CD14-positive monocyte (primary cell): ENCODE measurements around the gene DUSP28. TPM values are rescaled to one million over a fixed set of nuclear protein-coding genes. Genes with fewer than 3 reads are reported as not detected.

Source experiments
- DNase-seq, 3 donors: peaks; one replicate each; pipeline ENCODE4 v3.0.0-alpha.2; 2011 to 2022
- H2AFZ ChIP-seq: 2 replicates; pipeline ENCODE4 v1.6.0; 2012; ENCODE audit warnings: mild to moderate bottlenecking, low read depth, low read length, inconsistent platforms; ENCODE audit not compliant: insufficient read depth, poor library complexity, severe bottlenecking
- H3K27ac ChIP-seq, 2 donors: 1 replicate in 1 of 2; 2 replicates in 1 of 2; pipeline ENCODE4 v1.5.1; 2012 to 2013; ENCODE audit warnings: low read length in 2 of 2, control low read depth in 1 of 2, inconsistent platforms in 1 of 2, low read depth in 1 of 2, mild to moderate bottlenecking in 1 of 2
- H3K27me3 ChIP-seq, 2 donors: one replicate each; pipeline versions ENCODE4 v1.6.0 to v1.6.1; 2011 to 2013; ENCODE audit warnings: low read length in 2 of 2; ENCODE audit not compliant: control insufficient read depth in 2 of 2, insufficient read depth in 2 of 2
- H3K36me3 ChIP-seq, 2 donors: replicated peaks in 1 of 2; 1 replicate in 1 of 2; 2 replicates in 1 of 2; pipeline versions ENCODE4 v1.5.1 to v1.6.1; 2012 to 2013; ENCODE audit warnings: low read length in 2 of 2, control low read depth in 1 of 2, inconsistent platforms in 1 of 2, mild to moderate bottlenecking in 1 of 2; ENCODE audit not compliant: insufficient read depth in 2 of 2, control insufficient read depth in 1 of 2
- H3K4me1 ChIP-seq, 2 donors: 1 replicate in 1 of 2; 2 replicates in 1 of 2; pipeline versions ENCODE4 v1.5.1 to v1.6.1; 2012 to 2013; ENCODE audit warnings: low read length in 2 of 2, control low read depth in 1 of 2, inconsistent platforms in 1 of 2, mild to moderate bottlenecking in 1 of 2, moderate library complexity in 1 of 2; ENCODE audit not compliant: insufficient read depth in 2 of 2, control insufficient read depth in 1 of 2
- H3K4me2 ChIP-seq: replicated peaks from 2 replicates; pipeline ENCODE3; 2012; ENCODE audit warnings: low read length, moderate library complexity, mild to moderate bottlenecking; ENCODE audit not compliant: poor library complexity, severe bottlenecking; ENCODE audit errors: extremely low read depth
- H3K4me3 ChIP-seq, 3 experiments: fragments of 200-600 bp in 1 of 3; sonication (generic) in 1 of 3; replicated peaks in 1 of 3; 1 replicate in 2 of 3; 2 replicates in 1 of 3; pipeline ENCODE4 v1.5.1; 2011 to 2013; ENCODE audit warnings: low read length in 3 of 3, mild to moderate bottlenecking in 3 of 3, control low read depth in 2 of 3, low read depth in 2 of 3, inconsistent platforms in 1 of 3, moderate library complexity in 1 of 3
- H3K79me2 ChIP-seq: 2 replicates; pipeline ENCODE4 v1.6.0; 2012; ENCODE audit warnings: mild to moderate bottlenecking, control low read depth, inconsistent platforms, low read length, moderate library complexity; ENCODE audit not compliant: insufficient read depth
- H3K9ac ChIP-seq: 2 replicates; pipeline ENCODE4 v1.6.0; 2017; ENCODE audit warnings: low read length, mild to moderate bottlenecking; ENCODE audit not compliant: insufficient read depth, poor library complexity, severe bottlenecking
- H3K9me3 ChIP-seq, 2 donors: replicated peaks in 1 of 2; 1 replicate in 1 of 2; 2 replicates in 1 of 2; pipeline versions ENCODE4 v1.5.1 to v1.6.1; 2012 to 2013; ENCODE audit warnings: low read length in 2 of 2, control low read depth in 1 of 2; ENCODE audit not compliant: control insufficient read depth in 1 of 2, insufficient read depth in 1 of 2
- H4K20me1 ChIP-seq: 2 replicates; pipeline ENCODE4 v1.6.0; 2012; ENCODE audit warnings: mild to moderate bottlenecking, low read length, control low read depth, moderate library complexity; ENCODE audit not compliant: insufficient read depth
- H3K27ac Mint-ChIP-seq, 7 donors: one replicate each; pipeline ENCODE4 v1.8.0; 2020; ENCODE audit warnings: mild to moderate bottlenecking in 7 of 7, mixed read lengths in 7 of 7, moderate library complexity in 6 of 7, inconsistent platforms in 2 of 7
- H3K27me3 Mint-ChIP-seq, 3 donors: one replicate each; pipeline ENCODE4 v1.8.0; 2021 to 2022; ENCODE audit warnings: low read depth in 3 of 3, mild to moderate bottlenecking in 3 of 3, mixed read lengths in 3 of 3, moderate library complexity in 3 of 3, inconsistent platforms in 1 of 3
- H3K36me3 Mint-ChIP-seq, 2 donors: one replicate each; pipeline ENCODE4 v1.8.0; 2020; ENCODE audit warnings: mixed read lengths in 2 of 2, inconsistent platforms in 1 of 2, mild to moderate bottlenecking in 1 of 2
- H3K4me1 Mint-ChIP-seq: one replicate; pipeline ENCODE4 v1.8.0; 2020; ENCODE audit warnings: mild to moderate bottlenecking, mixed read lengths
- H3K4me3 Mint-ChIP-seq, 2 donors: one replicate each; pipeline ENCODE4 v1.8.0; 2020; ENCODE audit warnings: mild to moderate bottlenecking in 2 of 2, mixed read lengths in 2 of 2, moderate library complexity in 1 of 2
- H3K9me3 Mint-ChIP-seq, 7 donors: one replicate each; pipeline ENCODE4 v1.8.0; 2020 to 2022; ENCODE audit warnings: mixed read lengths in 7 of 7, mild to moderate bottlenecking in 6 of 7, moderate library complexity in 6 of 7, inconsistent platforms in 2 of 7
- CTCF ChIP-seq: fragments of 200-600 bp; IDR thresholded peaks from one replicate; pipeline ENCODE4 v1.8.0; 2022; ENCODE audit warnings: antibody characterized with exemption, mild to moderate bottlenecking
- WGBS: methylation state at CpG from one replicate; pipeline ENCODE4 v1.1.5; 2013; ENCODE audit warnings: missing lambda C conversion rate; ENCODE audit not compliant: insufficient coverage; 5-methylcytosine and 5-hydroxymethylcytosine counted together
- intact Hi-C, 2 donors: fragments of 100-400 bp; cut with micrococcal nuclease; formaldehyde crosslinking; loops; one replicate each; pipeline versions ENCODE4 v1.15.0 to v1.15.1; 2023
- polyA plus RNA-seq, 3 donors: library from polyadenylated mRNA; depleted of rRNA in 1 of 3; unstranded in 2 of 3; stranded (reverse) in 1 of 3; fragments of 300-500 nt in 2 of 3; fragments of >200 nt in 1 of 3; fragmentation: Illumina TruSeq in 2 of 3; gene quantifications; 1 replicate in 2 of 3; 2 replicates in 1 of 3; pipeline ENCODE4 v1.2.3, GENCODE V29; 2012 to 2021

Gene DUSP28
- polyA plus RNA-seq, 3 donors: 10.8 to 17.7 (median 17.1) TPM

DNA sequence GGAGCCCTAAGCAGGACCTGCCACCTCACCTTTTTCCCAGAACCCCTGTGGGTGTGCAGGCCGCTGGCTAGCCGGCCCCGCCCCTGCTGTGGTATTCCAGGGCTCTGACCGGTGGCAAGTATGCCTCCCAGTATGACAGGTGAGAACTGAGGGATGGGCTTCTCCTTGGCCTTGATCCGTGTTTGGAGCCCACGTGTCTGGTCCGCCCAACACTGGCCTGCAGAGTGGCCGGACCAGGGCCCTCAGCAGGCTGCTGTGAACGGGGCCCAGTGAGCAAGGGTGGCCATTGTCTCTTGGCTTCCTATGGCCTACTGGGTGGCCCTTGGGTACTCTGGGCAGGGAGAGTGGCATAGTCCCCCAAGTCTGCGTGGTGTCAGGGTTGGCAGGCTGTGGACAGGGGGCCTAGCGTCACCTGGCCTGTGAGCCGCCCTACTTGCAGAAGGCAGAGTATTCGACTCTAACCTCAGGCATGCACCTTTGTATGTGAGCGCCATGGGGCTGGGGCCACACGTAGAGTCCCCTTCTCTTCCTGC is 9.9 kb downstream of the DUSP28 start:
- Histone ChIP-seq H3K4me3 (peak overlapping the region in 2 of 3 experiments; percentile 54 to 83), H4K20me1 (peaks cover 62% of the 10 kb centered on the region), H3K27ac (peak overlapping the region in 1 of 2 donors; percentile 82), H3K4me1 (peaks cover 49 to 58% of the 10 kb centered on the region in 2 donors), H3K9ac (peak overlapping the region; percentile 1), H3K36me3 (peaks cover 29 to 39% of the 10 kb centered on the region in 2 donors), H2AFZ (no peak overlapping the region), H3K79me2 (peaks cover 57% of the 10 kb centered on the region), H3K9me3 (no peaks in the 10 kb centered on the region), H3K27me3 (no peaks in the 10 kb centered on the region), H3K4me2 (peak overlapping the region; percentile 92)
- no peaks in the 10 kb centered on the region for H3K9me3 Mint-ChIP-seq
- peaks cover 20 to 44% of the 10 kb centered on the region in 2 donors for H3K36me3 Mint-ChIP-seq
- H3K27me3 Mint-ChIP-seq: peaks cover 0 to 3% (median 2%) of the 10 kb centered on the region in 3 donors
- H3K27ac Mint-ChIP-seq: peak overlapping the region in 1 of 7 donors; percentile 21
- TF ChIP-seq CTCF: no peak
- no peak for DNase-seq
- intact Hi-C loops: no loop called here
- WGBS: 97% methylated on average over 11 of the region's 15 CpGs
- peaks cover 49% of the 10 kb centered on the region for H3K4me1 Mint-ChIP-seq
- peak overlapping the region; percentile 82 to 92 for H3K4me3 Mint-ChIP-seq

- no peak for DNase-seq
- H3K27me3 Mint-ChIP-seq: peaks cover 0 to 2% (median 2%) of the 10 kb centered on the region in 3 donors
- peaks cover 69% of the 10 kb centered on the region for H4K20me1 ChIP-seq
- H3K9me3 Mint-ChIP-seq: no peaks in the 10 kb centered on the region
- peak overlapping the region in 1 of 3 experiments; percentile 83 for H3K4me3 ChIP-seq
- H3K79me2 ChIP-seq: peaks cover 52% of the 10 kb centered on the region
- peak overlapping the region; percentile 1 for H3K9ac ChIP-seq
- no peak overlapping the region for H2AFZ ChIP-seq
- H3K27ac Mint-ChIP-seq: peak overlapping the region in 4 of 7 donors; percentile 2 to 48 (median 15)
- peaks cover 42 to 51% of the 10 kb centered on the region in 2 donors for H3K4me1 ChIP-seq
- H3K4me3 Mint-ChIP-seq: peak overlapping the region in 1 of 2 donors; percentile 26
- no peaks in the 10 kb centered on the region for H3K27me3 ChIP-seq
- TF ChIP-seq CTCF: no peak
- H3K4me1 Mint-ChIP-seq: peaks cover 43% of the 10 kb centered on the region
- H3K36me3 Mint-ChIP-seq: peaks cover 22 to 50% of the 10 kb centered on the region in 2 donors
- H3K9me3 ChIP-seq: no peaks in the 10 kb centered on the region
- 88% methylated on average over 10 of the region's 11 CpGs for WGBS
- peak overlapping the region in 1 of 2 donors; percentile 82 for H3K27ac ChIP-seq
- peaks cover 36 to 46% of the 10 kb centered on the region in 2 donors for H3K36me3 ChIP-seq
- intact Hi-C loops: no loop called here
- peak overlapping the region; percentile 92 for H3K4me2 ChIP-seq
Observed at GRCh38 chr2:240570531-240571313, 10.6 kb downstream of the DUSP28 start.
